ENCODE data around the gene CLCNKB.
"Not testable (repeated sequence)": the region's sequence is repeated elsewhere in the genome, so short reads cannot be mapped to it uniquely, and the experiment has no call there.

CLCNKB gene

GRCh38 chr1:16061266-16061665 is 17.7 kb downstream of the CLCNKB start:
- FAIRE-seq (no peak), DNase-seq (ENCODE audit: insufficient read length, low spot score) (no peak)
- no peak for TF ChIP-seq CTCF (IDR thresholded peaks at IDR 0.05; ENCODE audit: insufficient read depth, missing control alignments)

DNA sequence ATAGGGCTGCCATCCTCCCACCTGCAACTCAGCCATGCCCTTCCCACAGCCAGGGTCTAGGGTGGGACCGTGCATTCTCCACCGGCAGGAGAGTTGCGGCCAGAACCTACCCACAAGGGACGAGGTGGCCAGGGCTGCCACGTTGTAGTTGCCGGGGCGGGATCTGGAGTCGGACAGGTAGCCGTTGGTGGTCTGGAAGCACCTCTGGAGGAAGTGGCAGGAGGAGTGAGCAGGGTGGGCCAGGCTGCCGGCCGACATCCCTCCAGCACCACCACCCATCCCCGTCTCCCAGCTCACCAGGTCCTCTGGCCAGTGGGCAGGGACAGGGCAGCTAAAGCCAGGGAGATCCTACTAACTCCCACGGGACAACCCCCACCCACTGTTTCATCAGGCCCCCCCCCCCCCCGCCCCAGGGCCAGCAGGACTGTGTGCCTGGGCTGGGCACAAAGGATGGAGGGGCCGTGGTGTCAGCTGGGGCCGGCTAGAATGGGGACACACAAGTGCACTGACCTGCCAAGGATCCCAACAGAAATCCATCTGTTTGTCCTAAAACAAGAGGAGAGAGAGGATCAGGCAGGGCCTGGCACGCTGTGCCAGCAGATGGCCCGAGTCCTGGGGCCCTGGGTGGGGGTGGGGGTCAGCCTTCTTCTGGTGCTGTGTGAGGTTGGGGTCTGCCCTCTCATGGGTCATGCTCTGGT is 18.6 kb downstream of the CLCNKB start:
- FAIRE-seq; DNase-seq (ENCODE audit: insufficient read length, low spot score): not testable (repeated sequence)

GRCh38 chr1:16062687-16063075 is 19.1 kb downstream of the CLCNKB start:
- DNase-seq (ENCODE audit: insufficient read length, low spot score); FAIRE-seq: not testable (repeated sequence)

DNA sequence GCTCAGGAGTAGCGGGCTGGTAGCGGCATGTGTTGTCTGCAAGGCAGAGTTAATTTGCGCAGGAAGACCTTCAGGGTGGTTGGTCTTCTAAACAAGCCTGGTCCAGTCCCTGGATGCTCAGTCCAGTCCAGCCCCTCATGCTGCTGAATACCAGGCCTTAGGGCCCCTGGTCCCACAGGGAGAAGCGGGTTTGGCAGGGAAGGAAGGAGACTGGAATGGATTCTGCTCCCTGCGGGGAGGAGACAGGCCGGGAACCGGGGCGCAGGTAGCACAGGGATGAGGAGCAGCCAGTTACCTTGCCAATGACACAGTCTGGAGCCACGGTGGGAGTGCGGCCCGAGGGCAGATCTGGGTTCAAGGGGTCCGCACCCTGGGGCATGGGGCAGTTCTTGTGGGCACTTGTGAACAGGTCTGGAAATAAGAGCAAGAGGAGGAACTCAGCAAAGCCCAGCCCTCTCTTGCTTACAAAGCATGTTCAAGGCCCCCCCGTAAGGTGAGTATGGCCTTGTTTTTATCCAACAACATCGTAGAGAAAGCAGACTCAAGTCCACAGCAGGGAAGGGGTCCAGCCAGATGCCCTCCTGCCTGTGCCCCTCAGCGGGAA is 19.7 kb downstream of the CLCNKB start:
- TF ChIP-seq CTCF (IDR thresholded peaks at IDR 0.05; ENCODE audit: insufficient read depth, missing control alignments), result no peak
- FAIRE-seq (no peak), DNase-seq (ENCODE audit: insufficient read length, low spot score) (no peak)

DNA sequence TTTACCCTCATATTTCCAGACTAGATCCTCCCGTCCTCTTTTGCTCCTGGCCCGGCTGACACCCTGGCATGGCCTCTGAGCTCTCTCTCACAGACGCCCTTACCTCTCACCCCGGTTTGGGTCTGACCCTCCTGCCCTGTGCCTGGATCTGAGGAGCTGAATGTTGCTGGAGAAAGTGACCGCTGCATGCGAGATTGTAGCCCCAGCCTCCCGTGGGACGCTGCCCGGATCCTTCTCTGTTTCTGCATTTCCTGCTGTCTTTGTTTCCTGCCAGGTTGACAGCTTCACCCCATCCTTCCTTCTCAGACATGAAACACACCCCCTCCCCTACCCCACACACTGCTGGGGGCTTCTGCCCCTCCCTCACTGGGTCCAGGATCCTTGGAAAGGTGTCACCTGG is 20.3 kb downstream of the CLCNKB start:
- DNase-seq (ENCODE audit: insufficient read length, low spot score) (no peak), FAIRE-seq (no peak)
- no peak for TF ChIP-seq CTCF (IDR thresholded peaks at IDR 0.05; ENCODE audit: insufficient read depth, missing control alignments)

DNA sequence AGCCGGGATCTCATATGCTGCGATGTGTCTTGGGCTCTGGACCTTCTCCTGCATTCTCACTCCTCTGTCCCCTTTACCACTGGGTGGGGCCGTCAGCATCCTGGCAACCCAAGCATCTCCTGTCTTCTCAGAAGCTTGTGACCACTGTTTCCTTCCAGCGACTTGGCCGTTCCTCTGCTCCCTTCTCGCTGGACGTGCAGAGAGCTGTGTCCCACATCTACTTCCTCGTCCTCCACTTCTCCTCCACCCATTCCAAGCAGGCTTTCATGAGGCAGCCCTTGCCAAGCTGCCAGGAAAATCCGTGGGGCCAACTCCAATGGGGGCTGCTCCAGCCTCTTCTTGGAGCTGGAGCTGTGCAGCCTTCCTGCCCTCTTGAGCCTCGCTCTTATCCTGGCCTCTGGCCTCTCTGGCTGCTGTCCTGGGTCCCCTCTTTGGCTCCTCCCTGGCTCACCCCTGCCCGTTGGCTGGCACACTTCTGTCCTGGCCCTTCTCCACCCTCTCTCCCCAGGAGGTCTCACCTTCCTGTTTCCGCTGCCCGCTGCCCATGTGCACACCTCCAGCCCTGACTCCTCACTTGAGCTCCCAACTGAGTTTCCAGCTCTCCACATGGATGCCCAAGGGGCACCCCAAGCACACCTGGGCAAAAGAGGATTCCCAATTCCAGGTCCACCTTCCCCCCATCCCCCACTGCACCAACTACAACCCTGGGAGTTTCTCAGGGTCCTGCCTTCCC is 21.1 kb downstream of the CLCNKB start:
- no peak for DNase-seq (ENCODE audit: insufficient read length, low spot score)
- no peak for FAIRE-seq
- TF ChIP-seq CTCF (IDR thresholded peaks at IDR 0.05; ENCODE audit: insufficient read depth, missing control alignments), result no peak

- TF ChIP-seq CTCF (IDR thresholded peaks at IDR 0.05; ENCODE audit: insufficient read depth, missing control alignments), result no peak
- DNase-seq (ENCODE audit: insufficient read length, low spot score) (no peak), FAIRE-seq (no peak)
These were observed 21.6 kb downstream of the CLCNKB start for GRCh38 chr1:16065269-16065576.

GRCh38 chr1:16066245-16066644 is 22.7 kb downstream of the CLCNKB start:
- TF ChIP-seq CTCF (IDR thresholded peaks at IDR 0.05; ENCODE audit: insufficient read depth, missing control alignments), result no peak
- no peak for DNase-seq (ENCODE audit: insufficient read length, low spot score)
- FAIRE-seq, result no peak

All from D721Med (cell line).